Middle frontal gyrus (tissue), 1 donor: ENCODE data around the gene MPL.

Experiments used
- DNase-seq: peaks from one replicate; pipeline ENCODE4 v3.0.0-alpha.2; 2015; ENCODE audit warnings: low spot score; ENCODE audit errors: extremely low spot score

Gene MPL

DNA sequence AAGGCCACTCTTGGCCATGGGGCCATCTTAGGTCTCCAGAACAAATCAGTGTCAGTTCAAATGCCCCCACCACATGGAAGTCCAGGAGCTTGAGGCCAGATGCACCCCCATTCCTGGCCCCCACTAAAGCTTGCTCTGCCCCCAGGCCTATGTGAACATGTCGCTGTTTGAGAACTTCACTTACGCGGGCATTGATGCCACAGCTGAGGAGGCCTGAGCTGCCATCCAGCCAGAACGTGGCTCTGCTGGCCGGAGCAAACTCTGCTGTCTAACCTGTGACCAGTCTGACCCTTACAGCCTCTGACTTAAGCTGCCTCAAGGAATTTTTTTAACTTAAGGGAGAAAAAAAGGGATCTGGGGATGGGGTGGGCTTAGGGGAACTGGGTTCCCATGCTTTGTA lies 15.1 kb upstream of the MPL start:
- DNase-seq, result no peak

GRCh38 chr1:43324810-43325209 lies 12.8 kb upstream of the MPL start:
- DNase-seq, result no peak

- DNase-seq, result no peak
Measured at GRCh38 chr1:43325381-43325780, 12.2 kb upstream of the MPL start.

- no peak for DNase-seq
Measured at GRCh38 chr1:43327549-43328292, 9.9 kb upstream of the MPL start.

DNA sequence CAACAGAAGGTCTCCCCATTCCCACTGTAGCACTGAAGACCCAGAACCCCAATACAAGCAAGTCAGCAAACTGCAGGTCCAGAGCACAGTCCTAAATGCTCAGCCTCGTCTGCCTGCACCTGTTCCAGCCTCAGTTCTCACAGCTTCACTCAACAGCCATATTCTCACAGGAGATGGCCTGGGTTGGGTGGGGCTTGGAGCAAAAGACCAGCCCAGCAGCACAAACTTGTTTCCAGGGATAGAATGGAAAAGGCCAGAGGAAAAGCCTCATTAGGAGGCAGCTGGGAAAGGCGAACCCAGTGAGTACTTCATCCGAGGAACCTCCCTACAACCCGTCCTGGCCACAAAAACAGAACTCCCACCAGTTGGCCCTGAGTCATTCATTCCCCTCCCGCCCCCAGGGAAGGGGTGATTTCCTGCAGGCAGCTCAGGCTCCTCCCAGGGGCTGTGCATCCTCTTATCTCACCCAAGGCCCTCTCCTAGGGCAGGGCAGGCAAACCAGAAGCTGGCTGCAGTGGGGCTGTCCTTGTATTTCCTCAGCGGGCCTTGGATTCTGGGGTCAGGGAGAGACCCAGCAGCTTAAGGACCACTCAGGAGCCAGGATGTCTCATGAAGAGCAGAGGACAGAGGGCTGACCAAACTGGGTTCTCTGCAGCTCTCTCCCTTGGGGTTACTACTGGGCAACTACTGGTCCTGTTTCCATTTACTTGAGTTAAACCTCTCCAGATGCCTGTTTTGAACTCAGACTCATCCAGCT lies 7.4 kb upstream of the MPL start:
- no peak for DNase-seq

DNA sequence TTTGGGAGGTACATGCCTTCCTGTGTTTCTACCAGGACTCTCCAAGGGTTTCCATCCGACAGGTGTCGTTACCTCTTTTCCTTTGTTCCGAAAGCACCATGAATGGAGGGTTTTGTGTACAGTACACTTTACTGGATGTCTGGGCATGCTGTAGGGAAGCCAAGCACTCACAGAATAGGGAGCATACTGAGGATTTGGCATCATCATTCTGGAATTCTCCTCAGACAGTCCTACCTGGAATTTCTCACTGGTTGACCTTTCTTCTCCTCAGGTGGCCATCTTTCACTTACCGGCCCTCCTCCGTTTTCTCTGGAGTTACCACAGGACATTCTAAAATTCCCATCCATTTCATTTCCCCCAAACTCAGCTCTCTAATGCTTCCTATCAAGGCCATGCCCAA lies 5.9 kb upstream of the MPL start:
- DNase-seq, result no peak

DNA sequence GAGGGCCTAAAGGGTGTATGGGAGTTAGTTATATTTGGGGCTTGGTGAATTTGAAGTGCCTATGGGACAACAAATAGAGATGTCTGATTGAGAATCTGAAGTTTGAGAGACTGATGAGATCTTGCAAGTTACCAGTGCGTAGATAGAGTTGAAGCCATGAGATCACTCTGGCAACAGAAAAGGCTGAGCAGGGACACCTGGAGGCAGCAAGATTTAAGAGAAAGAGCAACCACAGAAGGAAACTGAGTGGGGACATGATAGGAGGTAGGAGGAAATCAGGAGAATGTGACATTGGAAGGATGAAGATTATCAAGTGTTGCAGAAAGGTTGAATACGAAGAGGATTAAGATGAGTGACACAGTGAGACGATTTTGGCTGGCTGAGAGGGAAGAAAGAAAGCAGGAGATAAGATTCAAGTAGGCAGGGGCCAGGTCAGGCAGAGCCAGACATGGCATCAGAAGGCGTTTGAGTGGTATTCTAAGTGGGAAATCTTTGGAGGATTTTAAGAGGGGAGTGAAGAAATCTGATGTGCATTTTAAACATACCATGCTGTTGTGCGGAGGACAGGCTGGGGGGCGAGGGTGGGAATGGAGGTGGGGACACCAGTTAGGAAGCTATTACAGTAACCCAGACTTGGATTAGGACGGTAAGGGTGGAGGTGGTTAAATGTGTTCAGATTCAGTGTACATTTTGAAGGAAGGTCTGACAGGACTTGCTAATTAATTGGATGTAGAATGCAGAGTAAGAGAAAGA lies 3.0 kb upstream of the MPL start:
- DNase-seq, result no peak

GRCh38 chr1:43338001-43338400 lies 383 bp downstream of the MPL start:
- no peak for DNase-seq

DNA sequence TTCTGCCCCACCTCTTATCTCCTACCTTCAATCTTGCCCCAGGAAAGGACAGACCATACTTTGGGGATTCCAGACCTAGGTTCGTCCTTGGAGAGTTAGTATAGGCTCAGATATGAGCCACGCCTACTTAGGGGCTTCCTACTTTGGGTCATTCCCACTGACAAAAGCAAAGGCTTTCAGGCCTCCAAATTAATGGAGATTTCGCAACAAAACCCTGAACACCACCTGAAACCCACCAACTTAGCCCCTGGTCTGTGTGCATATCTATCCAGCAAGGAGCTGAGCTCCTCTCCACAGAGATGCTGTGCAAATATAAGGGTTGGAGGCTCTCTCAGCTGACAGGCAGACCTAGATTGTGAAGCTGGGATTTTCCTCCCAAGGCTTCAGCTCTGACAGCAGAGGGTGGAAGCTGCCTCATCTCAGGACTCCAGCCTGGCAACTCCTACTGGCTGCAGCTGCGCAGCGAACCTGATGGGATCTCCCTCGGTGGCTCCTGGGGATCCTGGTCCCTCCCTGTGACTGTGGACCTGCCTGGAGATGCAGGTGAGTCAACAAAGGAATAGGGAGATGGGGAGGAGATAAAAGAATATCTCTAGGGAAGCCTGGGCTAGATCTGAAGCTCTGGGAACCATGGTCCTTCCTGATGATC lies 2.1 kb downstream of the MPL start:
- no peak for DNase-seq

- DNase-seq, result no peak
Measured at GRCh38 chr1:43340559-43340958, 2.9 kb downstream of the MPL start.

GRCh38 chr1:43344267-43344850 lies 6.7 kb downstream of the MPL start:
- DNase-seq, result no peak

- no peak for DNase-seq
Measured at GRCh38 chr1:43345120-43345519, 7.5 kb downstream of the MPL start.

- DNase-seq, result no peak
Measured at GRCh38 chr1:43346636-43347035, 9.0 kb downstream of the MPL start.

GRCh38 chr1:43348343-43348808 lies 10.8 kb downstream of the MPL start:
- DNase-seq, result no peak

DNA sequence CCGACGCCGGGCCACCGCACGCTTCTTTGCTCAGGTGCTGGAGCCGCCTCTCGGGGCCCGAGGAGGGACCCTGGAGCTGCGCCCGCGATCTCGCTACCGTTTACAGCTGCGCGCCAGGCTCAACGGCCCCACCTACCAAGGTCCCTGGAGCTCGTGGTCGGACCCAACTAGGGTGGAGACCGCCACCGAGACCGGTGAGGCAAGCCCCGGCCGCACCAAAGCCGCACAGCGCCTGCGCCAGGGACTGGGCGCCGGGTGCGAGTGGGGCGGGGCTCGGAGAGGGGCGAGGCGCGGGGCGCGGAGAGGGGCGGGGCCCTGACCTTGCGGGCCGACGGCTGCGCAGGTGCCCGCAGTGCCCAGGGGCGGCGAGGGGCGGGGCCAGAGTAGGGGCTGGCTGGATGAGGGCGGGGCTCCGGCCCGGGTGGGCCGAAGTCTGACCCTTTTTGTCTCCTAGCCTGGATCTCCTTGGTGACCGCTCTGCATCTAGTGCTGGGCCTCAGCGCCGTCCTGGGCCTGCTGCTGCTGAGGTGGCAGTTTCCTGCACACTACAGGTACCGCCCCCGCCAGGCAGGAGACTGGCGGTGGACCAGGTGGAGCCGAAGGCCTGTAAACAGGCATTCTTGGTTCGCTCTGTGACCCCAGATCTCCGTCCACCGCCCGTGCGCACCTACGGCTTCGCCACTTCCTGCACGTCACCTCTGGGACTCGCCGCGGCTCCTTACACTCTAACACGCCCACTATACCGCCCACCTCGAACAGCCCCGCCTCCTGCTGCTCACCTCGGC lies 11.4 kb downstream of the MPL start:
- no peak for DNase-seq

- DNase-seq, result no peak
Measured at GRCh38 chr1:43349594-43350306, 12.1 kb downstream of the MPL start.

DNA sequence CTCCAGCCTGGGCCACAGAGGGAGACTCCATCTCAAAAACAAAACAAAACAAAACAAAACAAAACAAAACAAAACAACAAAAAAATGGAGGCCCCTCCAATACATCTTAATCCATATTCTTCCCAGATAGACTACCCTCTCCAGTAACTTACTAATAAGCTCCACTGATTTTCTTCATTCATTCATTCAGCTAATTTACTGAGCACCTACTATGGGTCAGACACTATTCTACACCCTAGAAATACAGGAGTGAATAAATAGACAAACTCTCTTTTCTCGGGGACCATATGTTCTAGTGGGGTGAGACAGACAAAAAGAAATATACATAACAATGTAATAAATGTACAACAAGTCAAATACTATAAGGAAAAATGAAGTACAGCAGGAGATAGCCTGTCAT lies 13.4 kb downstream of the MPL start:
- DNase-seq, result no peak

DNA sequence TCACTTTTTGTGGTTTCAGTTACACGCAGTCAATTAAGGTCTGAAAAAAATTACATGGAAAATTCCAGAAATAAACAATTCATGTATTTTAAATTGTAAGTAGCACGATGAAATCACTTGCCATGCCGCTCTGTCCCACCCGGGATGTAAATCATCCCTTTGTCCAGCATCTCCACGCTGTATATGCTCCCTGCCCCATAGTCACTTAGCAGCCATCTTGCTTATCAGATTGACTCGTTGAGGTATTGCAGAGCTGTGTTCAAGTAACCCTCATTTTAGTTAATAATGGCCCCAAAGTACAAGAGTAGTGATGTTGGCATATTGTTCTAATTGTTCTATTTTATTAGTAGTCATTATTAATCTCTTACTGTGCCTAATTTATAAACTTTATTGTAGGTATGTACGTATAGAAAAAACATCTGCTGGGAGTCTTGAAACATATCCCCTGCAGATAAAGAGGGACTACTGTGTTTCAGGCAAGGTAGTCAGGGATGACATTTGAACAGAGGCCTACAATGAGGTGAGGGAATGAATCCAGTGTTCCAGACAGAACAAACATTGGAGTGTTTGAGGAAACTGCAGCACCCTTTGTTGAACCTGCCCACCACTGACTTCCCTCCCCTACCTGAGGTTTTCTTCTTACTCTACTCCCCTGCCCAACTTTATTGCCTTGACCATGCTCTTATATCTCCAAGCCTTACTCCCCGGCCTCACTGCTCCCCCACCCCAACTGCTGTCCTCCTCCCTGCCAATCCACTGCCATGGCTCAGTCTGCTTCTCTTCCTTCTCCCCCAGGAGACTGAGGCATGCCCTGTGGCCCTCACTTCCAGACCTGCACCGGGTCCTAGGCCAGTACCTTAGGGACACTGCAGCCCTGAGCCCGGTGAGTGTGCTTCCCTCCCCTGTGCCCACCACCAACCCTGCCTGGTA lies 14.1 kb downstream of the MPL start:
- no peak for DNase-seq

DNA sequence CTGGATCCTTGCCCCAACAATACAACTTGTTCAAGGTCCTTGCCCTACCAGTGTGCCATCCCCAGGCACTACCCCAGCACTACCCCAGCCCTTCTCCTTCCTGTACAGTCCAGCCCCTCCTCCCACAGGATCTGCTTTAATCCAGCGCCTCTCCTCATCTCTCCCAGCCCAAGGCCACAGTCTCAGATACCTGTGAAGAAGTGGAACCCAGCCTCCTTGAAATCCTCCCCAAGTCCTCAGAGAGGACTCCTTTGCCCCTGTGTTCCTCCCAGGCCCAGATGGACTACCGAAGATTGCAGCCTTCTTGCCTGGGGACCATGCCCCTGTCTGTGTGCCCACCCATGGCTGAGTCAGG lies 14.7 kb downstream of the MPL start:
- no peak for DNase-seq
